Activated gamma-delta T cell treated with anti-CD3 and anti-CD28 coated beads, Interleukin-2, amount 50 U/mL, for 16 hours (primary cell): ENCODE results near the gene CREBL2.

Source experiments
- DNase-seq: peaks from one replicate; pipeline ENCODE4 v3.0.0-alpha.2; 2020; ENCODE audit warnings: low read depth

Gene CREBL2

DNA sequence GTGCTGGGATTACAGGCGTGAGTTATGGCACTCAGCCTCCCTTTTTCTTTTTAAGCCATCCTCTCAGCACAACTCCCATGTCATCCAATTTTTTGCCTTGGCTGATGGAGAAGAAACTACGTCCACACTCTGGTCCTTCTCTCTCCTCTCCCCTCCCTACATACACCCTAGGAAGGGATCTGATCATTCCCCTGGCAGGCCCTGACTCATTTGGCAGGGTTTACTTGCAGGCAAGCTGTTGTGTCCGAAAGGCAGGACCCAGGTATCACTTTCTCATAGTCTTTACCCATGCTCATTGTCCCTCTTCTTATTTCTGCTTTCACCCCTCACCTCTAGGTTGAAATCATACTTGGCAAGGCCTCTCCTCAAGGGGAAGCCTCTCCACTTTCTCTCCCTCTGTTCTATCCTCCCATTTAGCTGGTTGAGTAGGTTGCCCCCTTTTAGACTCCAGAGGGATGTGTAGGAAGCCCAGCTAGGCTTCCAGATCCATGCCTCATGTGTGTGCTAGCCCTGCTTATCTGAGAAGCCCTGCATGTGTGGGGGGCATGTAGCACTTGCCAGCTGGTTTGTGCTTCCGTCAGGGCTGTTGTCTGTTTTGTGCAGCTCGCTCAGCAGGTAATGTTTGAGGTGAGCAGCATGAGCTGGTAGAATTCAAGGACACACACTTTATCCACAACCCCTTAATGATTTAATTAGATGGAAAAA, 69.5 kb downstream of the CREBL2 start:
- no peak for DNase-seq

GRCh38 chr12:12682284-12682683, 70.6 kb downstream of the CREBL2 start:
- DNase-seq, result no peak

GRCh38 chr12:12683136-12683697, 71.5 kb downstream of the CREBL2 start:
- no peak for DNase-seq

GRCh38 chr12:12683725-12684124, 72.0 kb downstream of the CREBL2 start:
- DNase-seq, result no peak

DNA sequence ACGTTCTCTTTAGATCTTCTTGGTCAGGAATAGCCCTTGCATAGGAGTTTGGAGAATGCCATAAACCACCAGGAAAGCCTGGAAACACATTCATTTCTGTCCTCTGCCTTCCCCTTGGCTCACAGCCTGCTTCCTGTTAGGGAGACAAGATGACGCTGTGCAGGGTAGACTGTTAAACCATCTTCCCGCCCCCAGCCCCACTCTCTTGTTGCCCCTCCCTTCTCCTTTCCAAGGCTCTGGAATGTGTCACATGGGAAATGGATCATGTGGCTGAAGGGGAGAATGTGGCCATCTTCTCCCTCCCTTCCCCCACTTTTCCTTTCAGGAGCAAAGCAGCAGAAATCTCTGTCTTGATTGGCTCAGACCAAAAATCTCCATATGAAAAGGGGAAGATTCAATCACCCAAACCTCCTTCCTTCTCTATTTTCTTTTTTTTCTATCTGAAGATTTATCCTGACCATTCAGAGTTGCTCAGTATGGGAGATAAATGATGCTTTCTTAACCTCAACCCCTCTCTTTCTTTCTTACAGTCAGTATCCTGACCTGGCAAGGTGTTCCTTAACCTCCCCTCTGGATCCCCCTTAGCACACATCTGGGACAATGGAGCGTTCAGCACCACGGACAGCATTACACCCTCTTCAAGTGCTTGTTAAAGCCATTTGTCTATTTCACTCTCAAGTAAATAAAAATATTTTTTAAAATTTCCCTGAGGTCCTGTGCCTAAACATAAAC, 72.9 kb downstream of the CREBL2 start:
- DNase-seq, result no peak

GRCh38 chr12:12685305-12685704, 73.6 kb downstream of the CREBL2 start:
- DNase-seq, result no peak

DNA sequence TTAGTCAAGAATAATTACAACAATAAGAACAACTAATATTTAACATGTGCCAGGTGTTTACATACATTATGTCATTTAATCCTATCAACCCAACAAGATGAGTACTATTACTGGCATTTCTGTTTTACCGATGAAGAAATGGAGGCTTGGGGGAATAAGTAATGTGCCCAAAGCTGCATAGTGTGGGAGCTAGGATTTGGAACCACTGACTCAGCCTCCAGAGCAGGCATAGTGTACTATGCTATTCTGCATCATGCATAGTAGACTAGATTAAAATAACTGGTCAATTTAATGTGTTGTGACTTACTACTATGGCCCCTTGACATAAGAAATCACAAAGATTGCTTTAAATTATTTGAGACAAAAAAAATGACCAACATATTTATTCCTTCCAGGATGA, 74.8 kb downstream of the CREBL2 start:
- DNase-seq, result no peak

GRCh38 chr12:12686925-12687324, 75.2 kb downstream of the CREBL2 start:
- DNase-seq, result no peak

GRCh38 chr12:12689647-12690300, 78.1 kb downstream of the CREBL2 start:
- DNase-seq, result no peak

GRCh38 chr12:12691549-12691948, 79.9 kb downstream of the CREBL2 start:
- no peak for DNase-seq

DNA sequence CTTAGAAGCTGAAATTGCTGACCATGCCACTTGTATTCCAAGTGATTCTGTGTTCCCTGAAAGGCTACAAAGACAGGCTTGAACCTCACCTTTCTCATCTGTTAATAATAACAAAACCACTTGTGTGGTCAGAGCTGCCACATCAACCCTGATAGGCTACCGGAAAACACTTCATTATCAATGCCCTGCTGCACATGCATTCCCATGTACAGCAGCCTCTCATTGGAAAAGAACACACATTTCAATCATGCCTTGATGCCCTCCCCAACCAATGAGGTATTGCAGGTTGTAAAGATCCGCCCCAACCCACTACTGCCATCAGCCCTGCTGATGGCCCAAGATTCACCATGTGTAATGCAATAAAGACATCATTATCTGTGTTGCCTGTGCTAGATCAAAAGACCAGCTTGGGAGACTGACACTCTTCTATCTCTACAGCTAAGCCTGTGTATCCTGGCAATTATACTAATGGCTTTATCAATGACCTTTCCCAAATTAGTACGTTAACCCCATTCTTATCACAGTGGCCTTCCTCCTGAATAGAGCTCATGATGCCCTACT, 81.5 kb downstream of the CREBL2 start:
- DNase-seq, result no peak
